H1 (cell line): ENCODE measurements around the gene ITGA11. TPM values are rescaled to one million over a fixed set of nuclear protein-coding genes. Genes with fewer than 3 reads are reported as not detected.

ENCODE experiments used
- CTCF ChIA-PET: fragments of 300-600 bp; sonication (Branson Sonifier 250); formaldehyde crosslinking; loops from one replicate; lab custom pipeline; 2021; ENCODE audit not compliant: partially characterized antibody; lab: Charles Lee
- POLR2A ChIA-PET: fragments of 300-600 bp; sonication (Branson Sonifier 250); formaldehyde crosslinking; loops from one replicate; lab custom pipeline; 2021; ENCODE audit warnings: inconsistent platforms; ENCODE audit not compliant: partially characterized antibody; lab: Charles Lee
- DNase-seq, 2 experiments: peaks; one replicate each; pipeline versions ENCODE4 v3.0.0 to v3.0.0-alpha.2; 2010 to 2022; ENCODE audit warnings: low spot score in 2 of 2, low read depth in 1 of 2, mixed read lengths in 1 of 2
- FAIRE-seq: peaks from 2 replicates; lab custom pipeline; 2011; peaks lifted over from hg19 to GRCh38; lab: Jason Lieb, UNC
- H2AFZ ChIP-seq: 2 replicates; pipeline ENCODE4 v1.8.1; 2012; ENCODE audit warnings: low read length, inconsistent platforms
- H2AK5ac ChIP-seq: 2 replicates; pipeline ENCODE4 v1.6.1; 2013; ENCODE audit warnings: low read depth, low read length
- H2BK120ac ChIP-seq: replicated peaks from 2 replicates; pipeline ENCODE3; 2013; ENCODE audit warnings: low read depth, low read length, inconsistent platforms
- H2BK12ac ChIP-seq: 2 replicates; pipeline ENCODE4 v1.6.1; 2013; ENCODE audit warnings: low read depth, low read length
- H2BK15ac ChIP-seq: 2 replicates; pipeline ENCODE4 v1.6.1; 2013; ENCODE audit warnings: low read length
- H2BK20ac ChIP-seq: 2 replicates; pipeline ENCODE4 v1.6.1; 2013; ENCODE audit warnings: low read length
- H2BK5ac ChIP-seq: 2 replicates; pipeline ENCODE4 v1.6.1; 2013; ENCODE audit warnings: low read depth, low read length
- H3K14ac ChIP-seq: 2 replicates; pipeline ENCODE4 v1.6.1; 2013; ENCODE audit warnings: inconsistent platforms; ENCODE audit not compliant: insufficient read length
- H3K18ac ChIP-seq: 2 replicates; pipeline ENCODE4 v1.6.1; 2013; ENCODE audit warnings: low read length; ENCODE audit errors: extremely low read depth
- H3K23ac ChIP-seq: 2 replicates; pipeline ENCODE4 v1.6.1; 2013; ENCODE audit warnings: inconsistent platforms; ENCODE audit not compliant: insufficient read length
- H3K23me2 ChIP-seq: 2 replicates; pipeline ENCODE4 v1.6.1; 2013; ENCODE audit warnings: low read depth, low read length
- H3K27ac ChIP-seq: 2 replicates; pipeline ENCODE4 v1.6.1; 2011; ENCODE audit warnings: low read depth, low read length, inconsistent platforms
- H3K27me3 ChIP-seq, 4 experiments: replicated peaks in 1 of 4; 1 replicate in 1 of 4; 2 replicates in 3 of 4; pipeline versions ENCODE4 v1.6.1 to v1.8.1; 2011 to 2013; ENCODE audit warnings: low read length in 3 of 4, mild to moderate bottlenecking in 3 of 4, inconsistent platforms in 2 of 4, mixed read lengths in 2 of 4, moderate library complexity in 1 of 4; ENCODE audit not compliant: control insufficient read depth in 3 of 4, insufficient read depth in 3 of 4; ENCODE audit errors: extremely low read depth in 1 of 4
- H3K36me3 ChIP-seq, 4 experiments: 2 replicates each; pipeline versions ENCODE4 v1.6.1 to v1.8.1; 2011 to 2013; ENCODE audit warnings: mild to moderate bottlenecking in 4 of 4, low read length in 3 of 4, moderate library complexity in 2 of 4, control low read depth in 1 of 4, inconsistent platforms in 1 of 4; ENCODE audit not compliant: insufficient read depth in 4 of 4, control insufficient read depth in 2 of 4
- H3K4ac ChIP-seq: replicated peaks from 2 replicates; pipeline ENCODE3; 2013; ENCODE audit warnings: low read length, low read depth, mixed read lengths, inconsistent platforms; ENCODE audit not compliant: insufficient read length
- H3K4me1 ChIP-seq, 4 experiments: replicated peaks in 1 of 4; 1 replicate in 1 of 4; 2 replicates in 3 of 4; pipeline versions ENCODE4 v1.6.1 to v1.8.1; 2011 to 2013; ENCODE audit warnings: low read length in 3 of 4, inconsistent platforms in 2 of 4, mixed read lengths in 1 of 4; ENCODE audit not compliant: insufficient read depth in 4 of 4, control insufficient read depth in 3 of 4
- H3K4me2 ChIP-seq, 2 experiments: 2 replicates each; pipeline versions ENCODE4 v1.6.1 to v1.8.1; 2011 to 2013; ENCODE audit warnings: low read depth in 2 of 2, low read length in 2 of 2, control low read depth in 1 of 2, inconsistent platforms in 1 of 2, mild to moderate bottlenecking in 1 of 2; ENCODE audit not compliant: insufficient read depth in 1 of 2
- H3K4me3 ChIP-seq, 4 experiments: fragments of 200-600, 300-600 bp in 1 of 4; sonication (generic), shearing (Covaris generic), sonication (Bioruptor Twin) in 1 of 4; 2 replicates each; pipeline versions ENCODE4 v1.5.1 to v1.8.1; 2011 to 2016; ENCODE audit warnings: low read length in 4 of 4, low read depth in 3 of 4, control low read depth in 2 of 4, inconsistent platforms in 2 of 4, mild to moderate bottlenecking in 2 of 4, mixed read lengths in 1 of 4, moderate library complexity in 1 of 4; ENCODE audit not compliant: insufficient read depth in 2 of 4; ENCODE audit errors: extremely low read depth in 1 of 4
- H3K56ac ChIP-seq: replicated peaks from 2 replicates; pipeline ENCODE3; 2013; ENCODE audit warnings: low read depth, mild to moderate bottlenecking, mixed read lengths, low read length, inconsistent platforms; ENCODE audit not compliant: insufficient read length
- H3K79me1 ChIP-seq: 2 replicates; pipeline ENCODE4 v1.6.1; 2013; ENCODE audit warnings: low read depth, low read length, control low read depth
- H3K79me2 ChIP-seq, 2 experiments: 2 replicates each; pipeline versions ENCODE4 v1.6.1 to v1.8.1; 2012 to 2013; ENCODE audit warnings: low read length in 2 of 2, mild to moderate bottlenecking in 2 of 2, inconsistent platforms in 1 of 2; ENCODE audit not compliant: insufficient read depth in 2 of 2, control insufficient read depth in 1 of 2
- H3K9ac ChIP-seq, 4 experiments: replicated peaks in 1 of 4; 1 replicate in 1 of 4; 2 replicates in 3 of 4; pipeline versions ENCODE4 v1.6.1 to v1.8.1; 2011 to 2013; ENCODE audit warnings: low read depth in 3 of 4, low read length in 3 of 4, control low read depth in 2 of 4, mild to moderate bottlenecking in 2 of 4, moderate library complexity in 2 of 4, inconsistent platforms in 1 of 4; ENCODE audit errors: extremely low read depth in 1 of 4
- H3K9me3 ChIP-seq, 2 experiments: 2 replicates each; pipeline versions ENCODE4 v1.6.1 to v1.8.1; 2012 to 2013; ENCODE audit warnings: mild to moderate bottlenecking in 2 of 2, moderate library complexity in 2 of 2, control low read depth in 1 of 2, inconsistent platforms in 1 of 2, low read depth in 1 of 2, low read length in 1 of 2, mixed read lengths in 1 of 2; ENCODE audit not compliant: insufficient read depth in 2 of 2
- H4K20me1 ChIP-seq, 2 experiments: replicated peaks in 1 of 2; 2 replicates each; pipeline versions ENCODE3 to v1.8.1; 2011 to 2013; ENCODE audit warnings: inconsistent platforms in 2 of 2, low read length in 2 of 2, mild to moderate bottlenecking in 1 of 2; ENCODE audit not compliant: insufficient read depth in 2 of 2, control insufficient read depth in 1 of 2
- H4K5ac ChIP-seq: 2 replicates; pipeline ENCODE4 v1.6.1; 2013; ENCODE audit warnings: low read length, low read depth, mixed read lengths, inconsistent platforms; ENCODE audit not compliant: insufficient read length
- H4K8ac ChIP-seq: 2 replicates; pipeline ENCODE4 v1.8.0; 2013; ENCODE audit warnings: mild to moderate bottlenecking, moderate library complexity, low read length, inconsistent platforms; ENCODE audit not compliant: insufficient read depth; ENCODE audit errors: extremely low read depth
- H4K91ac ChIP-seq: replicated peaks from 2 replicates; pipeline ENCODE3; 2013; ENCODE audit warnings: low read length, mixed read lengths, inconsistent platforms; ENCODE audit not compliant: insufficient read length
- ATF2 ChIP-seq: IDR thresholded peaks from 2 replicates; pipeline ENCODE4 v1.6.1; 2012; ENCODE audit warnings: low read length, inconsistent platforms
- BRCA1 ChIP-seq: IDR thresholded peaks from 2 replicates; pipeline ENCODE4 v1.6.1; 2012; ENCODE audit warnings: low read depth, low read length, improper control_type of control experiment
- CHD2 ChIP-seq: IDR thresholded peaks from 2 replicates; pipeline ENCODE4 v1.6.1; 2012; ENCODE audit warnings: low read length, improper control_type of control experiment
- GTF2F1 ChIP-seq: IDR thresholded peaks from 2 replicates; pipeline ENCODE4 v1.6.1; 2012; ENCODE audit warnings: low read depth, low read length, improper control_type of control experiment, borderline replicate concordance
- KDM5A ChIP-seq: fragments of 200-600 bp; IDR thresholded peaks from 2 replicates; pipeline ENCODE4 v1.7.1; 2012; ENCODE audit warnings: mild to moderate bottlenecking, low read length, inconsistent platforms, mixed read lengths
- NRF1 ChIP-seq: IDR thresholded peaks from 2 replicates; pipeline ENCODE4 v1.6.1; 2011; ENCODE audit warnings: mild to moderate bottlenecking, low read depth, low read length, improper control_type of control experiment
- POU5F1 ChIP-seq: IDR thresholded peaks from 2 replicates; pipeline ENCODE4 v1.6.1; 2011; ENCODE audit warnings: low read depth, mild to moderate bottlenecking, low read length, moderate library complexity
- RBBP5 ChIP-seq: IDR thresholded peaks from 2 replicates; pipeline ENCODE4 v1.7.1; 2012; ENCODE audit warnings: low read depth, mild to moderate bottlenecking, inconsistent platforms, low read length, moderate library complexity, borderline replicate concordance
- SAP30 ChIP-seq: fragments of 300-600 bp; sonication (generic); IDR thresholded peaks from 2 replicates; pipeline ENCODE4 v1.7.1; 2012; ENCODE audit warnings: low read length, moderate library complexity, mild to moderate bottlenecking, inconsistent platforms; ENCODE audit not compliant: insufficient read depth, insufficient replicate concordance
- SIRT6 ChIP-seq: IDR thresholded peaks from one replicate; pipeline ENCODE4 v1.7.1; 2012; ENCODE audit warnings: low read length, inconsistent platforms
- SUZ12 ChIP-seq: fragments of 200-600 bp; sonication (generic); IDR thresholded peaks from 2 replicates; pipeline ENCODE4 v1.6.1; 2012; ENCODE audit warnings: mild to moderate bottlenecking, inconsistent platforms, low read length, moderate library complexity, mixed read lengths
- TAF7 ChIP-seq: optimal IDR thresholded peaks from 2 replicates; pipeline ENCODE3; 2011; ENCODE audit warnings: low read depth, mild to moderate bottlenecking, inconsistent platforms, low read length, moderate library complexity, borderline replicate concordance
- TBP ChIP-seq: IDR thresholded peaks from 2 replicates; pipeline ENCODE4 v1.6.1; 2011; ENCODE audit warnings: low read depth, low read length, improper control_type of control experiment
- ZNF274 ChIP-seq: IDR thresholded peaks from 2 replicates; pipeline ENCODE4 v1.7.0; 2012; ENCODE audit warnings: low read length, borderline replicate concordance; ENCODE audit errors: extremely low read depth
- WGBS, 2 experiments: shearing (Covaris generic) in 1 of 2; methylation state at CpG; one replicate each; pipeline versions ENCODE4 v1.1.6 to v1.1.7; 2013 to 2015; ENCODE audit warnings: low lambda C conversion rate in 2 of 2, mixed read lengths in 2 of 2, inconsistent platforms in 1 of 2, low coverage in 1 of 2, missing lambda C conversion rate in 1 of 2; ENCODE audit not compliant: insufficient replicate concordance in 2 of 2, insufficient coverage in 1 of 2, insufficient read length in 1 of 2; ENCODE audit errors: extremely low coverage in 1 of 2, missing lambda C conversion rate in 1 of 2; 5-methylcytosine and 5-hydroxymethylcytosine counted together
- polyA plus RNA-seq, 7 experiments: library from polyadenylated mRNA; depleted of rRNA in 3 of 7; stranded (reverse) in 5 of 7; unstranded in 2 of 7; fragments of >200 nt in 5 of 7; fragments of 200-250 nt in 2 of 7; gene quantifications; 1 replicate in 5 of 7; 2 replicates in 1 of 7; 4 replicates in 1 of 7; pipeline versions ENCODE4 v1.2.1 to v1.2.3, GENCODE V29; 2011 to 2013; ENCODE audit warnings: missing spikeins in 2 of 7, mixed read lengths in 2 of 7
- total RNA-seq: library from RNA; stranded (reverse); fragmentation: NEBNext Ultra II Directional; extraction: Animal tissue kit (Norgen Biotek cat#: 25700); gene quantifications from 2 replicates; pipeline ENCODE4 v1.2.1, GENCODE V29; 2021

The ITGA11 gene
- total and polyA plus RNA-seq, 2 of the 8 experiments (the other 6 are each of a cell fraction or from before 2014, with no cell fraction given) = 0.05 to 0.06 TPM

GRCh38 chr15:68396068-68396467 is 35.9 kb downstream of the ITGA11 start:
- H3K23ac ChIP-seq = no peak overlapping the region
- no peaks in the 10 kb centered on the region for H3K4me1 ChIP-seq
- no peak overlapping the region for H4K5ac ChIP-seq
- no peaks in the 10 kb centered on the region for H3K23me2 ChIP-seq
- H3K4me2 ChIP-seq = no peak overlapping the region
- H2AFZ ChIP-seq = no peak overlapping the region
- no peak overlapping the region for H3K56ac ChIP-seq
- H2BK120ac ChIP-seq = no peak overlapping the region
- no peak overlapping the region for H3K18ac ChIP-seq
- H2AK5ac ChIP-seq = no peak overlapping the region
- no peak overlapping the region for H4K8ac ChIP-seq
- ChIA-PET CTCF (interaction anchor here (1.0 kb wide), 2 partner anchors 16 to 90 kb away, joined by 4 to 5 read pairs; no protein-coding TSS in a partner anchor), POLR2A (no interaction called here)
- H3K9ac ChIP-seq = no peak overlapping the region
- no peak overlapping the region for H4K91ac ChIP-seq
- FAIRE-seq (no peak), DNase-seq (no peak)
- H3K36me3 ChIP-seq = no peaks in the 10 kb centered on the region
- H2BK12ac ChIP-seq = no peak overlapping the region
- H3K9me3 ChIP-seq = no peaks in the 10 kb centered on the region
- H2BK15ac ChIP-seq = no peak overlapping the region
- H3K27ac ChIP-seq = no peak overlapping the region
- H3K79me1 ChIP-seq = no peaks in the 10 kb centered on the region
- H2BK5ac ChIP-seq = no peak overlapping the region
- no peak overlapping the region for H3K14ac ChIP-seq
- no peak overlapping the region for H3K4me3 ChIP-seq
- H3K79me2 ChIP-seq = no peaks in the 10 kb centered on the region
- no peak overlapping the region for H2BK20ac ChIP-seq
- no peaks in the 10 kb centered on the region for H4K20me1 ChIP-seq
- H3K27me3 ChIP-seq = no peaks in the 10 kb centered on the region
- 93% methylated on average over 1 of the region's 1 CpG; no CpG with 5 or more reads in 1 of the 2 experiments for WGBS, 2 experiments
- H3K4ac ChIP-seq = no peak overlapping the region
- TF ChIP-seq NRF1 = no peak
- no peak for TF ChIP-seq TAF7
- TF ChIP-seq KDM5A = no peak
- TF ChIP-seq ZNF274 = no peak
- no peak for TF ChIP-seq GTF2F1
- TF ChIP-seq SUZ12 = no peak
- TF ChIP-seq TBP = no peak
- TF ChIP-seq POU5F1 = no peak
- no peak for TF ChIP-seq SIRT6
- no peak for TF ChIP-seq ATF2
- TF ChIP-seq BRCA1 = no peak
- no peak for TF ChIP-seq SAP30
- no peak for TF ChIP-seq RBBP5
- no peak for TF ChIP-seq CHD2
